Upper lobe of left lung (tissue), 4 donors: ENCODE measurements around the gene SPOPL.

Experiments used
- CTCF ChIP-seq, 6 experiments: fragments of 450-650 bp in 4 of 6; fragments of 200-600 bp in 2 of 6; sonication (generic) in 2 of 6; IDR thresholded peaks; one replicate each; pipeline ENCODE4 v1.5.1; 2016 to 2019; ENCODE audit warnings: antibody characterized with exemption in 6 of 6
- POLR2A ChIP-seq, 4 donors: fragments of 450-650 bp; IDR thresholded peaks; one replicate each; pipeline ENCODE4 v1.5.1; 2016 to 2017; ENCODE audit warnings: antibody characterized with exemption in 4 of 4, mild to moderate bottlenecking in 2 of 4

DNA sequence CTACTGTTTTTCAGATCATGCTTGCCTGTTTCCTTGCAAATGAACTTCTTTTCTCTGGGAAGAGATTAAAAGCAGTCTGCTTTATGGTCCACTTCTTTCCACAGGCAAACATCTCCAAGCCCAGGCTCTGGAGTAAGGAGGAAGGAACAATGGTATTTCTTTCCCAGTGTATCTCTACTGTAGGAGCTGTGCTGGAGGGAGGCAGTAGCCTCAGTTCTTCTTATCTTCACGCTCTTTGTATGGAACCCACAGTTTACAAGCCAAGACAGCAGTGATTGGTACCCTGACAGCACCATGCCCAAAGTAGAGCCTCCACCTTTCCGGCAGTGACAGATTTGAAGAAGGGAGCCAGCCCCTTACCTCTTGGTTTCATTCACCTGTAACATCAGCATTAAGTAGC is 35.2 kb downstream of the SPOPL start:
- TF ChIP-seq POLR2A (IDR thresholded peaks at IDR 0.05) (no peak), CTCF (IDR thresholded peaks at IDR 0.05) (no peak)
